CD4-positive, alpha-beta T cell treated with Interleukin-15 for 1 hour (primary cell): Measurements from ENCODE around the gene NTM.

Source experiments
- DNase-seq: peaks from one replicate; pipeline ENCODE4 v3.0.0-alpha.2; 2020

The NTM gene

DNA sequence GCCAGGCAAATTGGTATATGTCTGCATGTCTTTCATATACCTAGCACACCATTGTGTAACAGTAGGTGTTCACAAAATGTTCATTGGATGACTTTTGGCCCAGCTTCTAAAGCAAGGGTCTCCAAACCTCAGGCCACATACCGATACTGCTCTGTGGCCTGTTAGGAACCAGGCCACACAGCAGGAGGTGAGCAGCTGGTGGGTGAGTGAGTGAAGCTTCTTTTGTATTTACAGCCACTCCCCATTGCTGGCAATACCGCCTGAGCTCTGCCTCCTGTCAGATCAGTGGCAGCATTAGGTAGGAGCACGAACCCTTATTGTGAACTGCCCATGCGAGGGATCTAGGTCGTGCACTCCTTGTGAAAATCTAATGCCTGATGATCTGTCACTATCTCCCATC, 836.6 kb downstream of the NTM start:
- DNase-seq = no peak

GRCh38 chr11:132208477-132209055, 838.2 kb downstream of the NTM start:
- no peak for DNase-seq

- DNase-seq = no peak
Observed at GRCh38 chr11:132211479-132211878, 841.1 kb downstream of the NTM start.

DNA sequence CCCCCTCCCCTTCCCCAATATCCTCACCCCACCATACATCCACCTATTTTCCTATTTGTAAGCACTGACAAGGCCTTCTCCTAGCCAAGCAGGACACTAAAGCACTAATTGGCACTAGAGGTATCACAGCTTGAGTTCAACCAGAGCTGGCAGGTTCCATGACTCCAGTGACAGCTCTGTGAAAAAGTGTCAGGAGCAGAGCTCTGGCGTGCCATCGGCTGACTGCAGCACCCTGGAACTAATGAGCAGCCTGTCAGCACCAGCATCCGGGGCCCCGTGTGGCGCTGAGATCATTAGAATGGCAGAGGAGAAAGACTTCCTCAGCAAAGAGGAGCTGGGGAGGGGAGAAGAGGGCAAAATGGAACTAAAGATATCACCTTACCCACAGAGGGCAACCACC, 847.4 kb downstream of the NTM start:
- no peak for DNase-seq

DNA sequence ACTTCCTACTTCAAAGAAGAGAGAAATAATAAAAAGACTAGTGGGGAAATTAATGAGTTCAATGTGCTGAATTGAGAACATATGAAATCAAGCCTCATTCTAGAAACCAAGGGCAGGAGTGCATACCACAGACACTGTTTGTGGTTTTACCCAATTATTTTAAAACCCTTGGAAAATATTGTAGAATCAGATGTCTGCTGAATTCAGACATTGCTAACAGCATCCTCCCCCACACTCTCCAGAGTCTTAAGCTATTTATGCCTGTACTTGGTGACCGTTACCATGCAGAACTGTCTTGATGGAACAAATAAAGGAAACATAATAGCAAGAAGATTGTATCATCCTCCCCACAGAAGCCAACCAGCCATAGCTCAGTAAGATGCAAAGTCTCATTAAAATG, 850.1 kb downstream of the NTM start:
- no peak for DNase-seq

DNA sequence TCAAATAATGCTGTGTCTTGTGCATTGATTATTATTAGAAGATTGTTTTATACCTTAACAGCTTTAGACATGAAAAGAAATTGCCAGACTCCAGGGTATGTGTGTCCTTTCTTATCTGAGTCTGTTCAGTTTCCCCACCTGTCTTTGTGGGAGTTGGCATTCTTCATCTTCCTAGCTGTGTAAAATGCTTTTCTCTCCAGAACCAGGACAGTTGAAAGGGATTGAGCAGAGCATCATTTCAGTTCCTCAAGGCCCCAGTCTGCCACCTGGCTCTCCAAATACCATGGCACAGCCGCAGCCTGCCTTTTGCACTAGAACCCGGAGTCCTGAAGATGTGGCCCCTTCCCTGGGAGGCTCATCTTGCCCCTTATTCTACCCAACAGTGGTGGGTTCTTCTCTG, 851.9 kb downstream of the NTM start:
- no peak for DNase-seq

DNA sequence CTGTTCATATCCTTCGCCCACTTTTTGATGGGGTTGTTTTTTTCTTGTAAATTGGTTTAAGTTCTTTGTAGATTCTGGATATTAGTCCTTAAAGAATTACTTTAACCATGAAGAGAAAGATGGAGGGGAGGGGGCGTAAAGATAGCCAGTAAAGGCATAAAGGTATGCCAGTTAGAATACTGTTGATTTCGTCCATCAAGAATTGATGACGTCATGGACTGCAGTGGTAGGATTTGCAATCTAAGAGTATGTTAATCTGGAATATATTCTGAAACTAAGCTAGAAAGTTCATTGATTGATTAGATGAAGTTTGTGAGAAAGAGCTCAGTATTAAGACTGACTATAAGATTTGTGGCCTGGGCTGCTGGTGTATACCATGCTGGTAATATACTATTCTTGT, 856.1 kb downstream of the NTM start:
- no peak for DNase-seq

- DNase-seq = no peak
Observed at GRCh38 chr11:132228746-132229325, 858.4 kb downstream of the NTM start.

DNA sequence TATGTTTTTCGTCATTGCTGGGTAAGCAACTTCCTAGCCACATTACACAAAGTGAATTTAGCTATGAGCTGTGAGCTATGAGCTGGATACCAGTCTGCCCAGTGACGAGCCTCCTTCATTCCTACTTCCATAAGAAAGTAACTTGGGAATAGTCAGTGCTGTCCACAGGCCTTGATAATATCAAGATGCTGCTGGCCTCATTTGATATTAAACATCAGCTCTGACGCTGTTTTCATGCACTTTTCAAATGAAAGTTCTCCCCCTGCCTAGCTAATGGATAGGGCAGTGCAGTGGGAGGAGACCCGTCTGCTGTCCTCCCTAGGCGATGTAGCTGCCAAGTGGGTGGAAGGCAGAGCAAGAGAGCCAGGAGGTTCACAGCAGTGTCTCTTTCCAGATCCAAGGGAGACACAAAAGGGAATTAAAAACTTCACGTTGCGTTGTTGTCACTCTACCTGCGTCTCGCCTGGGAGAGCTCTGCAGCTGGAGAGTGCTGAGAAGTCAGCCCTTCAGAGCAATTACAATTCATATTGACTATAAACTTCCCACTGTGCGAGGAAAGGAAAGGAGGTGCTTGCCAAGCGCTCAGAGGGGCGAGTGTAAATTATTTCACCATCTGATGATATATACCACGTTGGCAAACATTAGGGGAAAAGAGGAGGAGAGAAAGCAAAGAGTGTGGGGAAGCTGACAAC, 861.4 kb downstream of the NTM start:
- DNase-seq = no peak

- no peak for DNase-seq
Observed at GRCh38 chr11:132234878-132235277, 864.5 kb downstream of the NTM start.

DNA sequence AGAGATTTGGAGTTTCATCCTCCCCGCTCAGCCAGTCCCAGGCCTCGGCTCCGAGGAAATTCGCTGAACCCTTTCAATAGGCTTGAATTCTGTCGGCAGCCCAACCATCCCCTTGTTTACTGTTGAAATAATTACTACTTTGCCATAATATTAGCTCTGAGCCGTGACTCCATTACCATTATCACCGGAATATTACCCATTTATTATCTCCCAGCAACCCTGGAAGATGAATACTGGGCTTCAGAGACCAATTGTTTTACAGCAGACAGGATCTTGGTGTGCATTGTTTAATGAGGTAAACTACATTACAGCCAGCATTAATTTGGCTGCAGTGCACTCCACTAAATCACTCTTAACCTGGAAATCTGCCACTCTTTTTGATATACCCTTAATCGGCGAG, 867.4 kb downstream of the NTM start:
- no peak for DNase-seq

- no peak for DNase-seq
Observed at GRCh38 chr11:132238331-132238866, 868.0 kb downstream of the NTM start.

DNA sequence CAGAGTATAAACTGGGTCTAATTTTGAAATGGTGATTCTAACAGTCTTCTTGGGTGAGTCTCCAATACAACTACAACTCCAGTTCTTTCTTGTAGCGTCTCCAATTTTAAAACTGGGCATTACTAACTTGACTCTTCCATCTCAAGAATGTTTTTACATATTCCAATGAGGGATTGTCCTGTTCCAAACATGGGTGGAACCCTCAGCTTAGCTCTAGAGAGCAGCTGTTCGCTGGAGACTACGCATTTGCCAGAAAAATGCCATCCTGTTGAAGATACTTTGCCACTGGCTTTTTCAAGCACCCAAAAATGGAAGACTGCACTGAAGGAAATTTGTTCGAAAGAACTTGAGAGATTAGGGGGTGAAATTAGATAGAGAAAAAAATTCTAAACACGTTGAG, 870.0 kb downstream of the NTM start:
- no peak for DNase-seq

DNA sequence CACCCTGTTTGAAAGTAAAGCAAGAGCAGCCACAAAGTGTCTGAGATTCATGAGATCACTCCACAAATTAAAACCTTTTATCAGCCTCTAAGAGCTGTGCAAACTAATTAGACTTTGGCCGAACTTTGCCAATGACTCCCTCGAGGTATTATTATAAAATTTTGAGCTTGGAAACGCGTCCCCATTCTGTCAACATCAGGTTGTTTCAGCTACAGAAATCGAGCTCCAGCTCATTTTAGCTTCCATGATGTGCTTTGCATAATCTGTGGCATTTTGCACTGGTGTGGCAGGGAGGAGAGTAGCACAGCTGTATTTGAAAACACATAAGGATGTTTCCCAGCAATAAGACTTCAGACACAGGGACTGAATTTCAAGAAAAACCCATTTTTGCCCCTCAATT, 872.2 kb downstream of the NTM start:
- no peak for DNase-seq

- no peak for DNase-seq
Observed at GRCh38 chr11:132244846-132245245, 874.4 kb downstream of the NTM start.

- no peak for DNase-seq
Observed at GRCh38 chr11:132245403-132246385, 875.3 kb downstream of the NTM start.

GRCh38 chr11:132248580-132248979, 878.2 kb downstream of the NTM start:
- no peak for DNase-seq

DNA sequence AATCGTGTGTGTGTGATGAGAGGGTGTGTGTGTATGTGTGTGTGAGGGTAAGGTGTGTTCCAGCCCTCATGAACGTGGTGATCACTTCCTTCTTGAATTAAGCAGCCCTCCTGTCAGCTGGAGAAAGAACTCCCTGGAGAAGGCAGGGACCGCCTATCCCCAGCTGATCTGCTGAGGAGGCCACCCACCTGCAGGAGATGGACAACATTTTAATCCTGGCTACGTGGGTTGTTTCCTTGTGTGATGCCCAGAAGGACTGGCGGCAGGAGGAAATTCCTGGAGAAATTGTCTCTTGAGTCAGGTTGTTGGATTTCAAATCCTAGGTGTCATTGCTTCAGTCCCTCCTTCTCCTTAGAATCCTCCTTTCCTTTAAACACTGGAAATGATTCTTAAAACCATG, 878.8 kb downstream of the NTM start:
- no peak for DNase-seq

- DNase-seq = no peak
Observed at GRCh38 chr11:132251061-132251460, 880.6 kb downstream of the NTM start.

DNA sequence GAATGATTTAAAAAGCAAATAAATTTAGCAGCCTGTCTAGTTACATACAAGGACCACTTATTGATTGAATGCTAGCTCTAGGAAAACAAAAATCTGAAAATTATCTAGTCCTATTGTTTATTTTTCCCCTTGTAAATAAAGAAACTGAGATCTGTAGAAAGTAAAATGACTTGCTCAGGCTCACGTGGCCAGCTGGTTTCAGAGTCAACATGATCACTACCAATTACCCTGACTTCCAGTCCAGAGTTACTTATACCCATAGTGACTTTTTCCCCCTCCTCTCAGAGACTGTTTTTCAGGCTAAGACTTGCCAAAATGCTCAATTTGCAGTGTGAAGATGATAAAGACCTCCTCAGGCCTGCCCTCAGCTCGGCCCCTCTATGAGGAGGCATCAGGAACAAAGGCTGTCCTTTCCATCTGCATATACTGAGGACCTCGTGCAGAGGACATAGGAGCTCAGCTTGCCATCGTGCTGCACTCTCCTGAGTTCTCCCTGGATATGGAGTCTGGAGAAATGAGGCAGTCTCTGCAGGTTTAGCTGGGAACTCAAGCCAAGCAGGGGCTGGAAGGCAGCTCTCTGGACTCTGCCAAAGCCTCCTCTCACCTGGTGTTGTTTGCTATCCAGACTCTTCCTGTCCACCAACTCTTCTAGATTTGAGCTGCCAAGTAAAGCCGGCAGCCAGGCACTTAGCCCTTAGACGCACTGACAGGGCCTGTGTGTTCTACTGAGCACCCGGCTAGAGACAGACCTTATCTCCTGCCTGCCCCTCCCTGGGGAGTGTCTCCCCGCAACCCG, 883.3 kb downstream of the NTM start:
- DNase-seq = no peak

- no peak for DNase-seq
Observed at GRCh38 chr11:132254906-132255305, 884.5 kb downstream of the NTM start.

- DNase-seq = no peak
Observed at GRCh38 chr11:132256528-132257279, 886.3 kb downstream of the NTM start.
